Activated naive CD8-positive, alpha-beta T cell treated with anti-CD3 and anti-CD28 coated beads, Interleukin-2, amount 50 U/mL, for 24 hours (primary cell): ENCODE measurements around the gene VNN1.

Experiments
- ATAC-seq: fragments of 150-1000 bp; cut with Tn5 transposase; one replicate; pipeline ENCODE4 v1.10.0; 2021
- DNase-seq: peaks from one replicate; pipeline ENCODE4 v3.0.0; 2021
- H3K27ac Mint-ChIP-seq: one replicate; pipeline ENCODE4 v1.8.0; 2021; ENCODE audit warnings: mild to moderate bottlenecking, mixed read lengths
- H3K27me3 Mint-ChIP-seq: one replicate; pipeline ENCODE4 v1.8.0; 2021; ENCODE audit warnings: mixed read lengths
- H3K36me3 Mint-ChIP-seq: one replicate; pipeline ENCODE4 v1.8.0; 2021; ENCODE audit warnings: low read depth, mixed read lengths
- H3K4me1 Mint-ChIP-seq: one replicate; pipeline ENCODE4 v1.8.0; 2021; ENCODE audit warnings: mixed read lengths
- H3K4me3 Mint-ChIP-seq: one replicate; pipeline ENCODE4 v1.8.0; 2021; ENCODE audit warnings: mild to moderate bottlenecking, moderate library complexity, mixed read lengths
- H3K9me3 Mint-ChIP-seq: one replicate; pipeline ENCODE4 v1.8.0; 2021; ENCODE audit warnings: mixed read lengths

The VNN1 gene, protein sequence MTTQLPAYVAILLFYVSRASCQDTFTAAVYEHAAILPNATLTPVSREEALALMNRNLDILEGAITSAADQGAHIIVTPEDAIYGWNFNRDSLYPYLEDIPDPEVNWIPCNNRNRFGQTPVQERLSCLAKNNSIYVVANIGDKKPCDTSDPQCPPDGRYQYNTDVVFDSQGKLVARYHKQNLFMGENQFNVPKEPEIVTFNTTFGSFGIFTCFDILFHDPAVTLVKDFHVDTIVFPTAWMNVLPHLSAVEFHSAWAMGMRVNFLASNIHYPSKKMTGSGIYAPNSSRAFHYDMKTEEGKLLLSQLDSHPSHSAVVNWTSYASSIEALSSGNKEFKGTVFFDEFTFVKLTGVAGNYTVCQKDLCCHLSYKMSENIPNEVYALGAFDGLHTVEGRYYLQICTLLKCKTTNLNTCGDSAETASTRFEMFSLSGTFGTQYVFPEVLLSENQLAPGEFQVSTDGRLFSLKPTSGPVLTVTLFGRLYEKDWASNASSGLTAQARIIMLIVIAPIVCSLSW

GRCh38 chr6:132713352-132714134 lies at the start of gene VNN1:
Gene VNN1 (minus strand): TSS chr6:132714055. CDS start chr6:132714035, 20 bp downstream.
- no peaks in the 10 kb centered on the region for H3K9me3 Mint-ChIP-seq
- ATAC-seq (no peak), DNase-seq (no peak)
- no peak within 1 kb of the TSS for H3K4me3 Mint-ChIP-seq
- no peaks in the 10 kb centered on the region for H3K36me3 Mint-ChIP-seq
- H3K27me3 Mint-ChIP-seq, result peaks cover 4% of the 10 kb centered on the region
- H3K27ac Mint-ChIP-seq, result no peak within 1 kb of the TSS
- H3K4me1 Mint-ChIP-seq, result peaks cover 4% of the 10 kb centered on the region

DNA sequence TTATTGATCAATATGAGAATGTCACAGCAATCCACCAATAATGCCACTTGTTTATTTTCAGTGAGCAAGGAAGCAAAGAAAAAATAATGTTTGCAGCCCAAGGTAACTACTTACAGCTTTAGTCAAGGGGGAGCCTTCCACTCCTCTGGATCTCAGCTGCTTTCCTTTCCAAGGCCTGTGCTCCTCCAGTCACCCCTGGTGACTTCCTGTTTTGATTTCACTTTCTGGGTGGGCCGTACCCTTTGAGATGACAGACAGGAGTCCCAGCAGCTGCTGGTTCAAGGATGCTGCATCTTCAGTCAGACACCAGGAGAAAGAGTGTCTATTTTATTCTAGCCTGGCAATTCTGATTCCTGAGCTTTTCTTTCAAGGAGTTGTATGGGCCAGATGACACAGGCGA lies 49.4 kb upstream of the VNN1 start:
- peak overlapping the region; percentile 80 for H3K4me3 Mint-ChIP-seq
- H3K36me3 Mint-ChIP-seq, result no peaks in the 10 kb centered on the region
- no peaks in the 10 kb centered on the region for H3K9me3 Mint-ChIP-seq
- peaks cover 46% of the 10 kb centered on the region for H3K4me1 Mint-ChIP-seq
- ATAC-seq (peak; percentile 94), DNase-seq (peak; percentile 42)
- H3K27me3 Mint-ChIP-seq, result no peaks in the 10 kb centered on the region
- H3K27ac Mint-ChIP-seq, result peak overlapping the region; percentile 60

DNA sequence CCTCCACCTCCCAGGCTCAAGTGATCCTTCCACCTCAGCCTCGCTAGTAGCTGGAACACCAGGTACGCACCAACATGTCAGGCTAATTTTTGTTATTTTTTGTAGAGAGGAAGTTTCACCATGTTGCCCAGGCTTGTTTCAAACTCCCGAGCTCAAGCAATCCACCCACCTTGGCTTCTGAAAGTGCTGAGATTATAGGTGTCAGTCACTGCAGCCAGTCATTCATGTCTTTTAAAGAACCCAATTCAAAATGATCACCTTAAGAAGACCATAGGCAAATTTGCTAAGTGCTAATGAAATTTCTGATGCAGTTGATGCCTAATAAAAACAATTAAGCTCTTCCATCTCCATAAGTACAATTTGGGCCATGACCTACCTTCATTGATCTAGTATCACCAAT lies 46.4 kb upstream of the VNN1 start:
- H3K4me3 Mint-ChIP-seq, result no peak overlapping the region
- DNase-seq (no peak), ATAC-seq (no peak)
- H3K9me3 Mint-ChIP-seq, result no peaks in the 10 kb centered on the region
- no peak overlapping the region for H3K27ac Mint-ChIP-seq
- peaks cover 3% of the 10 kb centered on the region for H3K36me3 Mint-ChIP-seq
- H3K4me1 Mint-ChIP-seq, result peaks cover 46% of the 10 kb centered on the region
- no peaks in the 10 kb centered on the region for H3K27me3 Mint-ChIP-seq

- Mint-ChIP-seq H3K27me3 (no peaks in the 10 kb centered on the region), H3K4me3 (no peak overlapping the region), H3K27ac (no peak overlapping the region), H3K9me3 (no peaks in the 10 kb centered on the region), H3K36me3 (peaks cover 7% of the 10 kb centered on the region), H3K4me1 (peaks cover 37% of the 10 kb centered on the region)
- ATAC-seq, result no peak
- DNase-seq, result no peak
These were observed 44.8 kb upstream of the VNN1 start for GRCh38 chr6:132758689-132759088.

GRCh38 chr6:132752255-132752654 lies 38.4 kb upstream of the VNN1 start:
- DNase-seq (no peak), ATAC-seq (no peak)
- Mint-ChIP-seq H3K9me3 (no peaks in the 10 kb centered on the region), H3K4me3 (no peak overlapping the region), H3K27me3 (no peaks in the 10 kb centered on the region), H3K4me1 (peaks cover 14% of the 10 kb centered on the region), H3K27ac (no peak overlapping the region), H3K36me3 (peaks cover 23% of the 10 kb centered on the region)

DNA sequence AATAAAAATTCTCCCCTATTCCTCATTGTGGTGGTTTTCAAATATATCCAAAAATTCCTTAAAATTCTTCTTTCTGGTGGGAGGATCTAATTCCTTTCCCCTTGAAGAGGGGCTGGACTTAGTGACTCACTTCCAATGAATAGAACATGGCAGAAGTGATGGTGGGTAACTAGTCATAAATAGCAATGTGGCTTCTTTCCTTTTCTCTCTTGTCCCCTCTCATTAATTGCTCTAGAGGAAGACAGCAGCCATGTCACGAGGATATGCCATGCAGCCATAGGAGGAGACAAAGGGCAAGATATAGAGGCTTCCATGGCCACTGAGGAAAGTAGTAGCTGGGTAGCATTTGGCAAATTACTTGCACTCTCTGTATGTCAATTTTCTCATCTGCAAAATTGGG lies 38.0 kb upstream of the VNN1 start:
- Mint-ChIP-seq H3K27me3 (no peaks in the 10 kb centered on the region), H3K9me3 (no peaks in the 10 kb centered on the region), H3K36me3 (peaks cover 27% of the 10 kb centered on the region), H3K4me3 (no peak overlapping the region), H3K4me1 (peaks cover 14% of the 10 kb centered on the region), H3K27ac (no peak overlapping the region)
- DNase-seq (no peak), ATAC-seq (no peak)

DNA sequence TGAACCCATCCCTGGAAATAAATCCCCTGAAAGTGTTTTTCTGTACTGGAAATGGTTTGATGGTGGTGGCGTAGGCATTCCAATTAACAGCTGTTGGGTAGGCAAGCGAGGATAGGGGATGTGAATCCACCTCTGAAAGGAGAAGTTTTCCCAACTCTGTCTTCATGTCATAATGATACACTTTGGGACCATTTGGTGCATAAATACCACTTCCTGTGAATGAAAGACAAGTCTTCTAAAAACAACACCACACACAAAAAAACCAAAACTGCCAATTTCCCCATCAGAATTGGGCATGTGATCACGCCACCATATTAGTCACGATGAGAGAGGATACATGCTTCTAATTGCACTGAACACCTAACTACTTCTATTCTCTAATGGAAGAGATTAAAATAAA lies 37.5 kb upstream of the VNN1 start:
- Mint-ChIP-seq H3K27me3 (no peaks in the 10 kb centered on the region), H3K4me1 (peaks cover 14% of the 10 kb centered on the region), H3K9me3 (no peaks in the 10 kb centered on the region), H3K4me3 (no peak overlapping the region), H3K36me3 (peaks cover 30% of the 10 kb centered on the region), H3K27ac (no peak overlapping the region)
- DNase-seq (no peak), ATAC-seq (no peak)

DNA sequence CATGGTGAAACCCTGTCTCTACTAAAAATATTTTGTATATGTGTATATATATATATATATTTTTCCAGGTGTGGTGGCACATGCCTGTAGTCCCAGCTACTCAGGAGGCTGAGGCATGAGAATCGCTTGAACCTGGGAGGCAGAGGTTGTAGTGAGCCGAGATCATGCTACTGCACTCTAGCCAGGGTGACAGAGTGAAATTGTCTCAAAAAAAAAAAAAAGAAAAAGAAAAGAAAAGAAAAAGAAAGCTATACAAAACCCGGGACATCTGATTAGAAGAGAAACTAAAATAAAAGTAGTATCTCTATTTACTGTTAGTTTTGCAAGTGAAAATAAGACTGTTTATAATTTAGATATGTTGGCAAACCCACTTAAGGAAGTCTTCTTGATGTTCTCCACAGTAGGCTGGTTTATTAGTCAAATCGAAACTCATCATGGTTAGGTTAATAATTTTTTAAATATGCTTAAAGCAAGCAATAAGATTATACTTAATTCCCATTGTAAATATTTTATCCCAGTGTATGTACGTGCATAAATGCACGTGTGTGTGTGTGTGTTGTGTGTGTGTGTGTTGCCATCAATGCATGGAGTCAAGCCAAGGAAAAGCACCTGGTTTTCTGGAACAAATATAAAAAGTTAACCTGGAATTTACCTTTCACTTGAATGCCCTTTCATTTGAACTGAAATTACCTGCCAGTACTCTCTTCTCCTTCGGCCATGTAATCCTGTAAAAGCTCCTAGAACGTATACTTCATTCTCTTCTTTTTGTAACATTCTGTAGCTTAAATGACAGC lies 36.8 kb upstream of the VNN1 start:
- Mint-ChIP-seq H3K27me3 (no peaks in the 10 kb centered on the region), H3K36me3 (peaks cover 30% of the 10 kb centered on the region), H3K4me3 (no peak overlapping the region), H3K4me1 (peaks cover 14% of the 10 kb centered on the region), H3K9me3 (no peaks in the 10 kb centered on the region), H3K27ac (no peak overlapping the region)
- ATAC-seq, result no peak
- no peak for DNase-seq

GRCh38 chr6:132749111-132749510 lies 35.3 kb upstream of the VNN1 start:
- no peak overlapping the region for H3K27ac Mint-ChIP-seq
- H3K4me3 Mint-ChIP-seq, result no peak overlapping the region
- peaks cover 14% of the 10 kb centered on the region for H3K4me1 Mint-ChIP-seq
- peaks cover 4% of the 10 kb centered on the region for H3K9me3 Mint-ChIP-seq
- DNase-seq (no peak), ATAC-seq (no peak)
- peaks cover 38% of the 10 kb centered on the region for H3K36me3 Mint-ChIP-seq
- no peaks in the 10 kb centered on the region for H3K27me3 Mint-ChIP-seq

DNA sequence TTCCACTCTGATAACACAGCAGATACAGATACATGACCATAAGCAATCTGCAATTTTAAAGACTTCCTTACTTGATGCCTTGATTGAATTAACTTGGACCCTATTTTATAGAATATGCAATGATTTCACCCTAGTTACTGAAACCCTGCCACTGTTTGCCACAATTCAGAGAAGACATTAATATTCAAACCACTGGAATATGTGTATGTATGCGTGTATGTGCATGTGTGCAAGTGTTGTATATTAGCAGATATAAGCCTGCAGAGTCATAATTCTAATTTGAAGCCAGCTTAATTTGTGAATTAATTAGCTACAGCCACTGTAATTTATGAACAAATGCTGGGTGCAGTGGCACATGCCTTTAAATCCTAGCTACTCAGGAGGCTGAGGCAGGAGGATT lies 34.6 kb upstream of the VNN1 start:
- Mint-ChIP-seq H3K9me3 (peaks cover 7% of the 10 kb centered on the region), H3K36me3 (peaks cover 41% of the 10 kb centered on the region), H3K4me3 (no peak overlapping the region), H3K4me1 (peaks cover 14% of the 10 kb centered on the region), H3K27ac (no peak overlapping the region), H3K27me3 (no peaks in the 10 kb centered on the region)
- DNase-seq, result no peak
- no peak for ATAC-seq

DNA sequence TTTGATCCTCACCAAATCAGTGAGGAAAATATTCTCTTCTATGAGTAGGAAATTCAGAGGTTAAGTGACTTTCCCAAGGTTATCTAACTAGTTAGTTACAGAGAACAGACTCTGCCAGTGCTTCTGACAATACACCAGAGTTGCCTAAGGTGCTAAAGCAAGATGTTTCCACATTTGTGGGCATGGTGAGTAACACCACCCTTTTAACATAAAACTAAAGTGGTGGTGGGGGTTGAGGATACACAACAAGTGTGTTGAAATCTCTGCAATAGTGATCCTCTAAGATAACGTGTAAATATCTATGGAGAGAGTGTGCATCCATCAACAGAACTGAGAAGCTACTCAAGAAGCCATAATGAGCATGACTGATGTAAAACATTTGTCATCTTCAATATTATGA lies 32.2 kb upstream of the VNN1 start:
- ATAC-seq (no peak), DNase-seq (no peak)
- Mint-ChIP-seq H3K36me3 (peaks cover 43% of the 10 kb centered on the region), H3K27me3 (no peaks in the 10 kb centered on the region), H3K4me3 (no peak overlapping the region), H3K4me1 (peaks cover 6% of the 10 kb centered on the region), H3K9me3 (peaks cover 16% of the 10 kb centered on the region), H3K27ac (no peak overlapping the region)

DNA sequence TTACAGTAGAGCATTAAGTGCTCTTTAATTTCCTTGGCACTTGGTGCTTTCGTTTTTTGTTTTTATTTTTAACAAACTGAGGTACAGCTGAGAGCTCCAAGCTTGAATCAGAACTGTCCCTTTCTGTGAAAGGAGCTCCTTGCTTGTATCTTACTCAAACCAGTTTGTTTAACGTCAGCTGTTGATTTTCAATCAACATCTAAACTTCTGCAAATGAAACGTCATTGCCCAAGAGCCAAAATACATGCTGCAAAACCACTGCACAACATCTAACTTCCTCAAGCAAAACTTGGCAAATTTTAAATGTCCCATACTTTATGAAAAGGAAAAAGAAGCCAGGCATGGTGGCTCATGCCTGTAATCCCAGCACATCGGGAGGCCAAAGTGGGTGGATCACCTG lies 28.6 kb upstream of the VNN1 start:
- Mint-ChIP-seq H3K4me3 (no peak overlapping the region), H3K27ac (no peak overlapping the region), H3K4me1 (no peaks in the 10 kb centered on the region), H3K9me3 (peaks cover 32% of the 10 kb centered on the region), H3K27me3 (no peaks in the 10 kb centered on the region), H3K36me3 (peaks cover 37% of the 10 kb centered on the region)
- no peak for ATAC-seq
- DNase-seq, result no peak

DNA sequence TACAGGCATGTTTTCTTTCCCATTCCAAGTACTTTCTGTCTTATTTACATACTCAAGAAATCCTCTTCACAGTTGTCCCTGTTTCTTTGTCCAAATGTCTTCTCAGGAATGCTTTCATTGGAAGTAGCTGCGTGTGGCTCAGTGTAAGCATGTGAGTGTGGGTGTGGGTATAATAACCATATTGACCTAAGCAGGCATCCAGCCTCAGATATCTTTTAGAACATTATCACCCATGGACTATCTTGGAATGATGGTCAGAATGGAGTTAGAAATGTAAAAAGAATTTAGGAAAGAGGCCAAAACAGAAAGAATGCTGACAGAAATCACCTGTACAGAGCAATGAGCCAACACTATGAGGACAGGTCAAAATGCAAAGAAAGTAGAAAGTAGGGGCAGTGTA lies 27.4 kb upstream of the VNN1 start:
- Mint-ChIP-seq H3K27me3 (no peaks in the 10 kb centered on the region), H3K4me3 (no peak overlapping the region), H3K36me3 (peaks cover 30% of the 10 kb centered on the region), H3K27ac (no peak overlapping the region), H3K9me3 (peaks cover 32% of the 10 kb centered on the region), H3K4me1 (peaks cover 10% of the 10 kb centered on the region)
- ATAC-seq (no peak), DNase-seq (no peak)

DNA sequence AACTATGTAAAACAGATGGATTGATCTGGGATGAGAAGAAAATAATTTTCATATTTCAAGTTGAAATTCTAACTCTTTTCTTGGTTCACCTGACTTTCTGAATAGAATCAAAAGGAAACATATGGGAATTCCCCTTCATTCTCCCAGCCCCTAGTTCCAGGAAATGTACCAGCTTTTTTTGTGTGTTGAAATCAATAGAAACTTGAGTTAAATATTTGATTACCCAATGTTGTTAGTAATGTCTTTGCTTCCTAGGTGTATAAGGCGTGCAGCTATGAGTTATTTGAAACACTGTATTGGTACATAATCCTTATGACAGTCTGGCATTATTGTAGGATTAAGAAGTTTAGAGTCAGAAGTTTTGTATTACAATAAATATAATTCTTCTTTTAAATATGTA lies 22.4 kb upstream of the VNN1 start:
- Mint-ChIP-seq H3K36me3 (peaks cover 7% of the 10 kb centered on the region), H3K27ac (no peak overlapping the region), H3K27me3 (no peaks in the 10 kb centered on the region), H3K4me3 (no peak overlapping the region), H3K4me1 (peaks cover 16% of the 10 kb centered on the region), H3K9me3 (peaks cover 18% of the 10 kb centered on the region)
- DNase-seq (no peak), ATAC-seq (peak; percentile 46)
